HG03135 (cell line): ENCODE data around the gene SERPINB10.
"Not testable (repeated sequence)": the region's sequence is repeated elsewhere in the genome, so short reads cannot be mapped to it uniquely, and the experiment has no call there.

Source experiments
- ATAC-seq: cut with Tn5 transposase; IDR thresholded peaks from one replicate; pipeline ENCODE4 v1.9.1; 2021; ENCODE audit warnings: mild to moderate bottlenecking, moderate library complexity; ENCODE audit not compliant: unreplicated experiment

SERPINB10 gene

DNA sequence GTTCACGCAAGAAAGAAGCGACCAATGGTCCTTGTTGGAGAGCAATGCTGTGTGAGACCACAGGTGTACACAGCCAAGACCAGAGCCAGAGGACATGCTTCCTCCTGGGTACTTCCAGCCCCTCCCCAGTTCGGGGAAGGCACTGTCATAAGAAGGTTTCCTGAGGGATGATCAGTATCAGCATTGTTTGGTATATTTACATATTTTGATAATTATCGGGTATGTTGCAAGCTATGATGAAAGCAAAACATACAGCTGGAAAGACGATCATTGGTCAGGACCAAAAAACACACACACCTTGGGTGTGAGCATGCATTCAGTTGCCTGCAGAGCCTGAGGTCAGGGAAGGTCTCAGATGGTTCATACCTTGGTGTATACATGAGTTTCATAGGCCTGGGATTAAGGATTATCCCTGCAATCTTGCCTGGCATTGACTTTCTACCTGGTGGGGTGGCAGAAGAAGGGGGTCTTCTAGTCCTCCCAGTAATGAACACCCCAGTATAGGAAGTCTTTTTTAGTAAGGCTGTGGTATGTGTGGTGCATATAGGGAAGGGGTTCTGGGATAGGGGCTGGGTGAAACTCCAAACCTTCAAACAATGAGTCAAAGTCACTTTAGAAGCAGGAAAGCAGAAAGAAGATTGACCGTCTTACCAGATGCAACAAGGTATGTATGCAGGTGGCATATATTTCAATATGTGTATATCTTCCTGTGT is 17.4 kb upstream of the SERPINB10 start:
- ATAC-seq, result no peak

- no peak for ATAC-seq
Observed at GRCh38 chr18:63890950-63891304, 16.8 kb upstream of the SERPINB10 start.

- no peak for ATAC-seq
Observed at GRCh38 chr18:63892566-63892965, 15.2 kb upstream of the SERPINB10 start.

- no peak for ATAC-seq
Observed at GRCh38 chr18:63894106-63894772, 13.5 kb upstream of the SERPINB10 start.

DNA sequence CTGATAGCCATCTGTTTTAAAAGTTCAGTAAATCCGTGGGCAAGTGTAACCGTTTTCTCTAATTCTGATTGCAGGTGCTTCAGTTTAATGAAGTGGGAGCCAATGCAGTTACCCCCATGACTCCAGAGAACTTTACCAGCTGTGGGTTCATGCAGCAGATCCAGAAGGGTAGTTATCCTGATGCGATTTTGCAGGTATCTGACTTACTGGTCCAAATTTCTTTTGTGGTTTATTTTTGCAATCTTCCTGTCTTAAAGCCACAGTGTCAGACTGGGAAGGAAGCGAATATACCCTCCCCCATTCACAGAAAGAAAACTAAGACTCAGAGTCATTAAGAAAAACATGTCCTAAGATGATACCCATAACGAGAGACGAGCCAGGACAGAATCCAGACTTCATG is 12.6 kb upstream of the SERPINB10 start:
- ATAC-seq, result no peak

DNA sequence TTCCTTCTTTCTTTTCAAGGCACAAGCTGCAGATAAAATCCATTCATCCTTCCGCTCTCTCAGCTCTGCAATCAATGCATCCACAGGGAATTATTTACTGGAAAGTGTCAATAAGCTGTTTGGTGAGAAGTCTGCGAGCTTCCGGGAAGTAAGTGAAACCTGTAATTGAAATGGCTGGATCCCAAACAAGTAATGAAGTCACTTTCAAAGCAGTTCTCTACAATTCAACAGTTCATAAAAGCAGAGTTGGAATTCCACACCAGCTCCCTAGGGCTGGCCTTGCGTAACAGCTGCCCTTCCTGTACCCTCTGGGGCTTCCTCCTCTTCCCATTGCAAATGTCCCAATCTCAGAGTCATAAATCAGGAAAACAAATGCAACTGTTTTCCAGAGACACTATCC is 10.7 kb upstream of the SERPINB10 start:
- no peak for ATAC-seq

- ATAC-seq, result no peak
Observed at GRCh38 chr18:63899206-63899605, 8.6 kb upstream of the SERPINB10 start.

- ATAC-seq, result no peak
Observed at GRCh38 chr18:63903851-63904570, 3.7 kb upstream of the SERPINB10 start.

DNA sequence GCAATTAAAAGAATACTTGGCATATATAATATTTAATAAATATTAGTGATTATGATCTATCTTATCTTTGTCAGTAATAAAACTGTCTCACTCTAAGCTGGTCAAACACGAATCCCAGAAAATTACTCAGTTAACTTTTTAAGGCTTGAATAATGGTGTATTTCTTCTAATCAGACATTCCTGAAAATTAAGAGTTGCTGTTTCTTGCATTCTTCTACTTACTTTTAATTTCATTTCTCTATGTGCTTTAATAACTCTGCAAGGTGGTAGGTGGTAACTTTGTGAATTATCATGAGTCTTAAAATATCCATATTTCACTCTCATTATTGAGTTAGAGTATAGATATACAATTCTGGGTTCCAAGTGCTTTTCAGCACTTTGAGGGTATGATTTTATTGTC is 3.1 kb upstream of the SERPINB10 start:
- ATAC-seq, result no peak

GRCh38 chr18:63905361-63905760 is 2.4 kb upstream of the SERPINB10 start:
- ATAC-seq, result no peak

- ATAC-seq, result no peak
Observed at GRCh38 chr18:63906056-63906455, 1.7 kb upstream of the SERPINB10 start.

DNA sequence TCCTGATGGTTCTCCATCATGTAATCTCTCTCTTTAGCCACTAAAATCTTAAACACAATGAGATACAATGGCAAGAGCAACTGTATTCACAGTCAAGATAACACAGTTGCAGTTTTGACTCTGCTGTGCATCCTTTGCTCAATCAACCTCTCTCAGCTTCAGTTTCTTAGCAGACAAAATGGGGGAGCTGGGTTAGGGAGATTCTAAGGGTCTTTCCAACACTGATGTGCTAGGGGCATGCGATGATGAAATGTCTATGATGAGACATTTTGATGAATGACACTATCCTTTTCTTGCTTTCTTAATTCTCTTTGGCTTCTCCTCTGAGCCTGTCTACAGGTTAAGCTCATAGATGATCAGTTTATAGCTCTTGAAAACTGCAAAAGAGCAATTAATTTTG is 1.1 kb downstream of the SERPINB10 start:
- no peak for ATAC-seq

DNA sequence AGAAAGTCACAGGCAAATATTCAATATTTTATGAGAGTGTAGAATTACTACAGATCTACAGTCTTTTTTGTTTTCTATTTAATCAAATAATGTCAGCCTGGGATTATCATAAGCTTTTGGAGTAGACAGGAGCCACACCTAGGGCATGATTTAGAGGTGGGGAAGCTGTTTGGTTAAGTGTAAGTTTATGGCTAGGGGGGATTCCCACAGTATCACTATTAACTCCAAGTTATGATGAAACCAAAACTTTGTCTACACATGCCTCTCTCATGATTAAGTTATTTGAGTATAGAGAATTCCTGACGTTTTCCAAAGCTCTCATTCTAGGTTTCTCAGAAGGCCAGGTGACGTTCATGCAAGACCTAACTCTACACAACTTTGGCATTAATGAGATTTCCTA is 2.1 kb downstream of the SERPINB10 start:
- no peak for ATAC-seq

- ATAC-seq, result no peak
Observed at GRCh38 chr18:63917817-63918216, 10.1 kb downstream of the SERPINB10 start.

DNA sequence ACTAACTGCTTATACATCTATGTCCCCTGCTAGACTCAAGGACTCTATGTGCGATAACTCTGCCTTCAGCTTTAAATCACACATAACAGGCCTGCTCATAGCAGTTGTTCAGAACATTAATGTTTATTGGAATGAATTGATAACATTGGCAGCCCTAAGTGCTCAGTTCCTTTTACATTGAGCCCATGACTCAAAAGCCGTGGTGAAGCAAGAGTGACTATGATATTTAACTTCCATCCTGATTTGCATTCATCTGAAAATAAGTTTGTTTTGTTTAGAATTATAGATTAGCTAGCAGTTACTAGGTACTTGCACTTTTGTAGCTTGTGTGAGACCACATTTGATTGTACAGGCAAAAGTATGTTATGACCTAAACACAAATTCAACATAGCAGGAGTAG is 14.3 kb downstream of the SERPINB10 start:
- ATAC-seq, result no peak

- ATAC-seq, result no peak
Observed at GRCh38 chr18:63924551-63924950, 16.8 kb downstream of the SERPINB10 start.

GRCh38 chr18:63928331-63928730 is 20.6 kb downstream of the SERPINB10 start:
- ATAC-seq, result no peak

- not testable (repeated sequence) for ATAC-seq
Observed at GRCh38 chr18:63929369-63929768, 21.6 kb downstream of the SERPINB10 start.

DNA sequence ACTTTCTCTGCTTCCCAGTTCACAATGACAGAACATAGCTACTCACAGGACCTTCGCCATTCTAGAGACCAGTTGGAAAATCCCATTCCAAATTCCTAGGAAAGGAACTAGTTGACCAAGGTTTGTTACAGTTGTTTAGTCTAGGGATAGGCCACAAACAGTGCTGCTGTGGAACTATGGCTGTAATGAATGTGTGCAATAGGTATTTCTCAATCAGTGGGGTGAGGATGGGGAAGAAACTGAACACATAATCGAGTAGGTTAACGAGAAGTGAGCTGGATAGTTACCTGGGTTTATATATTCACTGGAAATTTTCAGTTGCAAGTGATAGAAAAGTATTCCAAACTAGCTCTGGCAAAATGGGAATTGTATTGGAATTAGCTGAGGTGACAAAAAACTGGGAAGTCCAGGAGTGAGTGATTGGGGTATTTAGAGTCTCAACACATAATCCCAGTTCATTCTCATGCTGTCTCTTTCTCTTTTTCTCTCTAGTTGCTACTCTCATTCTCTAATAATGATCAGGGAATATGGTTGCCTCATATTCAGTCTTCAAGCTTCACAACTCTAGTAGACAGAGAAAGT is 23.1 kb downstream of the SERPINB10 start:
- ATAC-seq, result no peak

DNA sequence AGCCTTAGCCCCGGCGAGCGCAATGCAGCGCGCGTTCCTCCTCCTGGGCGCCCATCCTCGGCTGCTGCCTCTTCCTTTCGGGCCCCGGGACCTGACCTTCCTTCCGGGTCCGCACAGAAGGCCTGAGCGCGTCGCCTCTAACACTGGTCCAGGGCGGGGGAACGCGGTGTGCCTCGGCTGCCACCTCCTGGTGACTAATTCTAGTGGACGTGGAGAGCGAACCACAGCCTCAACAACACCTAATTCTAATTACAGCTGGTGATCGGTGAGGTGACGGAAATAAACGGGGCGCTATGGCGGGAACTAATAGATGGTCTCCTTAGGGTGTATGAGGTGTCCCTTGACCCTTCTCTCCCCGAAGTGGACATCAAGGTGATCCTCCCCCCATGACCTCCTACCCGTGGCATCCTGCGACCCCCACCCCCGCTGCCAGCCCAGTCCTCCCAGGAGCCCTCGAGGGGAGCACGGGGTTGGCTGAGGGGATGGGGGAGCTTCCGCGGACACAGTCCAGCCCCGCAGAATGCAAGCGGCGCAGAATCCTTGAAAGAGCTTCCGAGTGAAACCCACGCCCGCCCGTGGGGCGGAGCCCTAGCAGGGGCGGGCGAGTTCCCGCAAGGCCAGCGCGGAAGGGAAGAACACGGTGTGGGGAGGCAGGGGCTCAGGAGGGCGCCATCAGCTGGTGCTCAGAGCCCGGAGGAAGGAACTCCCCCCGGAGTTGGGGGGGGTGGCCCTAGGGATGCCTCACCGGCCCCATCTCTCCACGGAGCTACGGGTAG is 28.6 kb downstream of the SERPINB10 start:
- peak; percentile 99 for ATAC-seq

DNA sequence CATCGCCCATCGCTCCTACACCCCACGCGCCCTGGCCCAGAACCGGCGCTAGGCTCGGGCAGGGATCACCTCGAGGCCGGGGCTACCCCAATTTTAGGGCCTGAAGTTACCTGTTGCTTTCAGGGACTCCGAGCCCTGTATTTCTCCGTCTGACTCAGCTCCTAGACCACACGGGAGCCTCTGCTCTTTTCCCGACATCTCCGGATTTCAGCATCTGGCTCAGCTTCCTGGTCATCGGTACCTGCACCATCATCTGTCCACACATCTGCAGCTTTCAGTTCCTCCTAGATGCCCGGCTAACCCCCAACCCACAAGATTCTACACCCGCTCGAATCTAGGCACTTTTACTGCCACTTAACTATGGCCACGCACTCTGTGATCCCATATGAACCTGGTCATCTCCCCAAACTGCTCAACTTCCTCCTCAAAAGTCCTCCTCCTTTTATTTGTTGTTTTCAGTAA is 29.2 kb downstream of the SERPINB10 start:
- peak; percentile 35 for ATAC-seq
